GM18517 (cell line): ENCODE measurements around the gene URGCP.
"Not testable (repeated sequence)": the region's sequence is repeated elsewhere in the genome, so short reads cannot be mapped to it uniquely, and the experiment has no call there.

Source experiments
- ATAC-seq: cut with Tn5 transposase; IDR thresholded peaks from one replicate; pipeline ENCODE4 v1.9.1; 2021; ENCODE audit warnings: mild to moderate bottlenecking, moderate library complexity; ENCODE audit not compliant: unreplicated experiment

URGCP gene

GRCh38 chr7:43838201-43838658 lies 68.2 kb downstream of the URGCP start:
- no peak for ATAC-seq

DNA sequence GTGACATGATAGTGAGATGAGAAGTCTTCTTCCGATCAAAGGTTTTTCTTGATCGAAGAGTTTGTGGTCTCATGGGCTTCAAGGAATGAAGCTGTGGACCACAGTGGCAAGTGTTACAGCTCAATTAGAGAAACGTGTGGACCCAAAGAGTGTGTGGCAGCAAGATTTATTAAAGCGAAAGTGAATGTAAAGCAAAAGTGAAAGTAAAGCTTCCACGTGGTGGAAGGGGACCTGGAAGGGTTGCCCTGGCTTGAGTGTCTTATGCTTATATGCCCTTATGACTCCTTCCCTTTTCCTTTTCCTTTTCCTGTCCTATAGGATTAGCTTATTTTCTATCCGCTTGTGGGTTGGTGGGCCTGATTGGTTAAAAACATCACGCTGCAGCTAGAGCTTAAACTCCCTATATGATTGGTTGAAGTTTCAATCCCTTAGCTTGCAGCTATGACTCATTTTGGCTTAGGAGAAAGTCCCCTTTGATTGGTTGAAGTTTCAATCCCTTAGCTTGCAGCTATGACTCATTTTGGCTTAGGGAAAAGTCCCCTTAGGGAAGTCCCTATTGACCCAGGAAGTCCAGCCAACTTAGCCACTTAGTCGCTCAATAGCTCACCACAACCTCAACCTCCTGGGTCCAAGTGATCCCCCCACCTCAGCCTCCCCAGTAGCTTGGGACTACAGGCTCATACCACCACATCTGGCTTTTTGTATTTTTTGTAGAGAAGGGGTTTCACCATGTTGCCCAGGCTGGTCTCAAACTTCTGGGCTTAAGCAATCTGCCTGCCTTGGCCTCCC lies 71.7 kb downstream of the URGCP start:
- ATAC-seq = peak; percentile 68

GRCh38 chr7:43830917-43831316 lies 75.5 kb downstream of the URGCP start:
- ATAC-seq = not testable (repeated sequence)
